ENCODE data around the gene CEL. TPM values are rescaled to one million over a fixed set of nuclear protein-coding genes. Genes with fewer than 3 reads are reported as not detected.

Gene CEL
- total and polyA plus RNA-seq, 2 donors from 2014 or later, result 1.0 to 16.7 TPM

DNA sequence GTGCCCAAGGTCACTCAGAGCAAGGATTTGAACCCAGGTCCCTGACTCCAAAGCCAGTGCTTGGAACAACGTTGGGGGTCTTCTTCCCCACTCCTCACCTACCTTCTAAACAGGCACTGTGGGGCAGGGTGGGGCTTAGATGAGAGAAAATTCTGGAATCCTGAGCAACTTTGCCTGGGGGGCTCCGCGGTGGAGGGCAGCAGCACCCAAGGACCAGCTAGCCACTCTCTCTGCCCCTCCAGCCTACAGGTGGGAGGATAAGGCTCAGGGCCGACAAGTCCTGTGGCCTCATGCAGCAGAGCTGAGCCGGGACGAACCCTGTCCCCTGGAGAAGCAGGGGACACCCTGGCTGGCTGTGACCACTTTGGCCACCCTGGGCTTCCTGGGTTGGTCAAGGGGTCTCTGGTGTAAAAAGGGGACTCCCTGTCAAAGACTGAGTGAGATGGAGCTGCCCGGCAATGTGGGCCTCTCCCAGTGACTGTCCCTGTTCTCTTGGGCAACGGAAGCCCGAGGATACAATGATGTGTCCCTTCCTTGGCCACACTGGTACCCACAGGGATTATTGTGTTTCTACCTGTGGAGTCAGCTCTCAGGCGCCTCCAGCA, 26.5 kb downstream of the CEL start:
- H3K9me3 ChIP-seq (ENCODE audit: control insufficient read depth in 2 of 3, insufficient read depth in 1 of 3, low read length in 3 of 3), result no peaks in the 10 kb centered on the region
- no peaks in the 10 kb centered on the region for H3K27me3 ChIP-seq (ENCODE audit: control insufficient read depth, insufficient read depth, low read length)
- no peak overlapping the region for H3K4me3 ChIP-seq (ENCODE audit: low read length in 3 of 3)
- TF ChIP-seq CTCF (IDR thresholded peaks at IDR 0.05; ENCODE audit: borderline replicate concordance, extremely low read depth, insufficient read depth), result no peak
- H3K9ac ChIP-seq (ENCODE audit: low read length in 3 of 3), result no peak overlapping the region
- peak in 1 of 5 donors; percentile 54 for DNase-seq
- H3K36me3 ChIP-seq (ENCODE audit: control insufficient read depth in 2 of 3, insufficient read depth in 3 of 3, low read length in 3 of 3), result no peaks in the 10 kb centered on the region
- intact Hi-C loops (cut with DNase I), result no loop called here
- no peak overlapping the region for H3K27ac ChIP-seq (ENCODE audit: low read depth in 2 of 2, low read length in 2 of 2)
- no peak for FAIRE-seq
- H3K4me1 ChIP-seq (ENCODE audit: control insufficient read depth in 2 of 3, insufficient read depth in 2 of 3, low read depth in 1 of 3, low read length in 3 of 3), result no peaks in the 10 kb centered on the region

DNA sequence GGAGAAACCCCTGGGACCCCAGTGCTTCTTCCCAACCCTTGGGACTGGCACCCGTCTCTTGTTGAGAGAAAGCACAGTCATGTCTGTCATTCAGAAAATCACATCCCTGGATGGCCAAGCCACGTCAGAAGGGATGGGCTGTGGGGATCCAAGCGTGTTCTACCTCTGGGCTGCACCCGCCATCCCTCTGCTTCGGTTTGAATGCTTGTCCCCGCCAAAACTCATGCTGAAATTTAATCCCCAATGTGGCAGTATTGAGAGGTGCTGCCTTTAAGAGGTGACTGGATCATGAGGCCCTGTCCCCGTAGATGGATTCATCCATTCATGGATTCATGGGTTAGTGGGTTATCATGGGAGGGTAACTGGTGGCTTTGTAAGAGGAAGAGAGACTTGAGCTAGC, 27.0 kb downstream of the CEL start:
- intact Hi-C loops (cut with DNase I), result no loop called here
- H3K27me3 ChIP-seq (ENCODE audit: control insufficient read depth, insufficient read depth, low read length), result no peaks in the 10 kb centered on the region
- DNase-seq, result no peak
- H3K4me1 ChIP-seq (ENCODE audit: control insufficient read depth in 2 of 3, insufficient read depth in 2 of 3, low read depth in 1 of 3, low read length in 3 of 3), result no peaks in the 10 kb centered on the region
- no peak overlapping the region for H3K4me3 ChIP-seq (ENCODE audit: low read length in 3 of 3)
- FAIRE-seq, result no peak
- H3K9ac ChIP-seq (ENCODE audit: low read length in 3 of 3), result no peak overlapping the region
- no peaks in the 10 kb centered on the region for H3K36me3 ChIP-seq (ENCODE audit: control insufficient read depth in 2 of 3, insufficient read depth in 3 of 3, low read length in 3 of 3)
- TF ChIP-seq CTCF (IDR thresholded peaks at IDR 0.05; ENCODE audit: borderline replicate concordance, extremely low read depth, insufficient read depth), result no peak
- no peak overlapping the region for H3K27ac ChIP-seq (ENCODE audit: low read depth in 2 of 2, low read length in 2 of 2)
- H3K9me3 ChIP-seq (ENCODE audit: control insufficient read depth in 2 of 3, insufficient read depth in 1 of 3, low read length in 3 of 3), result no peaks in the 10 kb centered on the region

GRCh38 chr9:133089271-133089671, 27.5 kb downstream of the CEL start:
- no peak overlapping the region for H3K27ac ChIP-seq (ENCODE audit: low read depth in 2 of 2, low read length in 2 of 2)
- intact Hi-C loops (cut with DNase I), result no loop called here
- H3K9ac ChIP-seq (ENCODE audit: low read length in 3 of 3), result no peak overlapping the region
- no peak for TF ChIP-seq CTCF (IDR thresholded peaks at IDR 0.05; ENCODE audit: borderline replicate concordance, extremely low read depth, insufficient read depth)
- DNase-seq (no peak), FAIRE-seq (no peak)
- H3K4me3 ChIP-seq (ENCODE audit: low read length in 3 of 3), result no peak overlapping the region
- no peaks in the 10 kb centered on the region for H3K9me3 ChIP-seq (ENCODE audit: control insufficient read depth in 2 of 3, insufficient read depth in 1 of 3, low read length in 3 of 3)
- H3K4me1 ChIP-seq (ENCODE audit: control insufficient read depth in 2 of 3, insufficient read depth in 2 of 3, low read depth in 1 of 3, low read length in 3 of 3), result no peaks in the 10 kb centered on the region
- H3K36me3 ChIP-seq (ENCODE audit: control insufficient read depth in 2 of 3, insufficient read depth in 3 of 3, low read length in 3 of 3), result no peaks in the 10 kb centered on the region
- H3K27me3 ChIP-seq (ENCODE audit: control insufficient read depth, insufficient read depth, low read length), result no peaks in the 10 kb centered on the region

- no peaks in the 10 kb centered on the region for H3K9me3 ChIP-seq (ENCODE audit: control insufficient read depth in 2 of 3, insufficient read depth in 1 of 3, low read length in 3 of 3)
- DNase-seq (peak in 1 of 5 donors; percentile 28), FAIRE-seq (no peak)
- no peak overlapping the region for H3K4me3 ChIP-seq (ENCODE audit: low read length in 3 of 3)
- no peaks in the 10 kb centered on the region for H3K27me3 ChIP-seq (ENCODE audit: control insufficient read depth, insufficient read depth, low read length)
- H3K27ac ChIP-seq (ENCODE audit: low read depth in 2 of 2, low read length in 2 of 2), result no peak overlapping the region
- TF ChIP-seq CTCF (IDR thresholded peaks at IDR 0.05; ENCODE audit: borderline replicate concordance, extremely low read depth, insufficient read depth), result no peak
- intact Hi-C loops (cut with DNase I), result no loop called here
- H3K9ac ChIP-seq (ENCODE audit: low read length in 3 of 3), result no peak overlapping the region
- H3K4me1 ChIP-seq (ENCODE audit: control insufficient read depth in 2 of 3, insufficient read depth in 2 of 3, low read depth in 1 of 3, low read length in 3 of 3), result no peaks in the 10 kb centered on the region
- no peaks in the 10 kb centered on the region for H3K36me3 ChIP-seq (ENCODE audit: control insufficient read depth in 2 of 3, insufficient read depth in 3 of 3, low read length in 3 of 3)
Observed at GRCh38 chr9:133090187-133090586, 28.4 kb downstream of the CEL start.
